ENCODE measurements around the gene STRA6.

STRA6 gene

DNA sequence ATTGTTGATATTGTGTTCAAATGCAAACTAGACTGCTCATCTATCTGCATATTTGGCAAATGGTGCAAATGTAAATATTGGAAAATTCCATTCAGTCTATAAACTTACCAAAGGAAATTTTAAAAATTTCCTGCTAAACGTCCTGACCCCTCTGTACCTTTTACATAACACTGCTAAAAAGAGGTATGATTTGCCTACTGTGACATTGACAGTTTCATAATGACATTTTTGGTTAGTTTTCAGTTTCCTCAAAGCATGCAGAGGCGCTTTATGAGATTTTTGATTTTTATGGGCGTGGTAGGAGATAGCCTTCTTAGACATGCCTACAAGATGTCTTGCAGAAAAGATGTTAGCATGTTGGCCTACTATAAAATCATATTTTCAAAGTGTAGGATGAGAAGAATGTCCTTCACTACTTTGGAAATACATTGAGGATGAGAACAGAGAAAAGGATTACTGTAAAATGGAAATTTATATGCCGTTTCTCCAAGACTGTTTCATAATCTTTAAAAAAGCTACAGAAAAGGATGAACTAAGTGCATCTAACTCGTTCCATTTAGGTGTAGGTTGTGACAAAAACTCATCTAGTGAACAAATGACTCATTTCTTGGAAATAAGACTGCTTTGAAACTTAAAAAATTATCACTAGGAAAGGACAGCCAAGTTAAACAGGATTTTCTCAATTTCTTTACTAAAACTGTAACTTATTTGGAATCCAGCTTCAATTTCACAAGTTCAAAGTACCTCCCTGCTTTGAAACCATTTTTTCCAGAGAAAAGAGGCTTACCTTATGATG lies 43.5 kb downstream of the STRA6 start:
- Histone ChIP-seq H3K27me3 (ENCODE audit: control insufficient read depth in 1 of 2, insufficient read depth in 1 of 2, low read length in 2 of 2) (peaks cover 23 to 30% of the 10 kb centered on the region in 2 experiments), H2AFZ (ENCODE audit: low read depth, low read length) (no peak overlapping the region), H3K9ac (ENCODE audit: low read length) (no peak overlapping the region), H3K18ac (ENCODE audit: low read depth in 1 of 2, low read length in 2 of 2) (no peak overlapping the region), H2AK5ac (ENCODE audit: low read length, severe bottlenecking) (no peak overlapping the region), H2BK120ac (ENCODE audit: low read depth, low read length) (no peak overlapping the region), H3K36me3 (ENCODE audit: control insufficient read depth in 1 of 2, insufficient read depth in 2 of 2, low read depth in 1 of 2, low read length in 2 of 2) (no peaks in the 10 kb centered on the region), H3K4ac (ENCODE audit: low read depth in 1 of 2, low read length in 2 of 2) (no peak overlapping the region), H3K4me2 (ENCODE audit: low read length, poor library complexity, severe bottlenecking) (no peak overlapping the region), H3K14ac (ENCODE audit: low read length in 2 of 2) (no peak overlapping the region), H3K4me3 (ENCODE audit: insufficient read depth in 1 of 2, low read depth in 1 of 2, low read length in 2 of 2) (no peak overlapping the region), H3K4me1 (ENCODE audit: control insufficient read depth, insufficient read depth, low read depth, low read length) (peaks cover 1% of the 10 kb centered on the region), H4K8ac (ENCODE audit: low read length) (no peak overlapping the region), H2BK5ac (ENCODE audit: low read depth, low read length, poor library complexity, severe bottlenecking) (no peak overlapping the region), H3K79me1 (replicated peaks; ENCODE audit: low read length, poor library complexity, severe bottlenecking) (no peaks in the 10 kb centered on the region), H3K23ac (ENCODE audit: low read length in 2 of 2) (no peak overlapping the region), H2BK15ac (ENCODE audit: low read depth, poor library complexity, severe bottlenecking) (no peak overlapping the region), H4K91ac (ENCODE audit: low read length) (no peak overlapping the region), H3K27ac (ENCODE audit: low read length, poor library complexity, severe bottlenecking) (no peak overlapping the region), H2BK12ac (ENCODE audit: low read length in 2 of 2) (no peak overlapping the region), H3K9me3 (ENCODE audit: control insufficient read depth, low read length) (no peaks in the 10 kb centered on the region)
- no peak for DNase-seq
- 71% methylated on average over 3 of the region's 5 CpGs for WGBS

GRCh38 chr15:74157868-74158827 lies 44.4 kb downstream of the STRA6 start:
- H3K27me3 ChIP-seq (ENCODE audit: control insufficient read depth in 1 of 2, insufficient read depth in 1 of 2, low read length in 2 of 2) = peaks cover 21 to 25% of the 10 kb centered on the region in 2 experiments
- H3K4me3 ChIP-seq (ENCODE audit: insufficient read depth in 1 of 2, low read depth in 1 of 2, low read length in 2 of 2) = no peak overlapping the region
- H3K18ac ChIP-seq (ENCODE audit: low read depth in 1 of 2, low read length in 2 of 2) = no peak overlapping the region
- peak overlapping the region; percentile 45 for H4K8ac ChIP-seq (ENCODE audit: low read length)
- H3K4me1 ChIP-seq (ENCODE audit: control insufficient read depth, insufficient read depth, low read depth, low read length) = peaks cover 4% of the 10 kb centered on the region
- H3K4me2 ChIP-seq (ENCODE audit: low read length, poor library complexity, severe bottlenecking) = no peak overlapping the region
- no peak overlapping the region for H3K14ac ChIP-seq (ENCODE audit: low read length in 2 of 2)
- no peak overlapping the region for H2BK120ac ChIP-seq (ENCODE audit: low read depth, low read length)
- no peak overlapping the region for H3K4ac ChIP-seq (ENCODE audit: low read depth in 1 of 2, low read length in 2 of 2)
- H2AFZ ChIP-seq (ENCODE audit: low read depth, low read length) = no peak overlapping the region
- no peak overlapping the region for H3K23ac ChIP-seq (ENCODE audit: low read length in 2 of 2)
- no peak overlapping the region for H3K9ac ChIP-seq (ENCODE audit: low read length)
- H2BK5ac ChIP-seq (ENCODE audit: low read depth, low read length, poor library complexity, severe bottlenecking) = no peak overlapping the region
- H3K9me3 ChIP-seq (ENCODE audit: control insufficient read depth, low read length) = no peaks in the 10 kb centered on the region
- H4K91ac ChIP-seq (ENCODE audit: low read length) = peak overlapping the region; percentile 43
- no peaks in the 10 kb centered on the region for H3K36me3 ChIP-seq (ENCODE audit: control insufficient read depth in 1 of 2, insufficient read depth in 2 of 2, low read depth in 1 of 2, low read length in 2 of 2)
- no peak overlapping the region for H2AK5ac ChIP-seq (ENCODE audit: low read length, severe bottlenecking)
- 99% methylated on average over 7 of the region's 9 CpGs for WGBS
- no peak overlapping the region for H3K27ac ChIP-seq (ENCODE audit: low read length, poor library complexity, severe bottlenecking)
- DNase-seq = no peak
- no peak overlapping the region for H2BK12ac ChIP-seq (ENCODE audit: low read length in 2 of 2)
- no peaks in the 10 kb centered on the region for H3K79me1 ChIP-seq (replicated peaks; ENCODE audit: low read length, poor library complexity, severe bottlenecking)
- H2BK15ac ChIP-seq (ENCODE audit: low read depth, poor library complexity, severe bottlenecking) = no peak overlapping the region

DNA sequence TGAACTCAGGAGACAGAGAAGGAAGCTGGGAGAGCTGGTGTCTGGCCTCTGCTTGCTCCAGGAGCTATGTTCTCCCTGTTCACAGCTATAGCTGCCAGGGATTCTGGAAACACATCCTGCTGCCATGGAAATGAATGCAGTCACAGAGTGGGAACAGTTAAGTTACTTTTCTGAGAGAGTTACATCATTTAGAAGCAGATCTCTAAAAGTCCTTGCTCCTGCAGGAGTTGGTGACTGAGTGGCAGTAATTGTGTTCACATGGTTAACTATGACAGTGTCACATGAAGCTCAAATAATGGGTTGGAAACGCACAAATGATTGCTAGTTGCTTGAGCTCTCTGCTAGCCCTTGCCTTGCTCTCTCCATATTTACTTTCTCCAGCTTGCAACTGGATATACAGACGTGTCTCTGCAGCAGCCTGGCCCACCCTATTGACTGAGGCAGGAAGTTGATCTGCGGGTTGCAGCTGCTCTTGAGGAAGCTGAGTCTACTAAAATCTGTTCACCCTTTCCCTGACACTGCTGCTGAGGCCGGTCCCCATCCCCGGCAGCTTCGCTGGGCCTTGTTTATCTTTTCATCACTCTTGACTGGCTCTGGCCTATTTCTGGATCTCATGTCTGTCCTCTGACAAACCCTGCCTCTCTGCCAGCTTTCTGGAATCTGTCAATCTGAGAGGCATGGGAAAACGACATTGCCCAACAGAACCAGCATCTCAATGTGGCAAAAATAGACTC lies 45.7 kb downstream of the STRA6 start:
- H3K4me1 ChIP-seq (ENCODE audit: control insufficient read depth, insufficient read depth, low read depth, low read length) = peaks cover 4% of the 10 kb centered on the region

More for the DNA sequence above, 45.7 kb downstream of the STRA6 start:
- H3K14ac ChIP-seq (ENCODE audit: low read length in 2 of 2) = no peak overlapping the region
- peaks cover 16 to 20% of the 10 kb centered on the region in 2 experiments for H3K27me3 ChIP-seq (ENCODE audit: control insufficient read depth in 1 of 2, insufficient read depth in 1 of 2, low read length in 2 of 2)
- no peak overlapping the region for H3K27ac ChIP-seq (ENCODE audit: low read length, poor library complexity, severe bottlenecking)
- H3K79me1 ChIP-seq (replicated peaks; ENCODE audit: low read length, poor library complexity, severe bottlenecking) = no peaks in the 10 kb centered on the region
- no peak overlapping the region for H2BK15ac ChIP-seq (ENCODE audit: low read depth, poor library complexity, severe bottlenecking)
- H3K18ac ChIP-seq (ENCODE audit: low read depth in 1 of 2, low read length in 2 of 2) = no peak overlapping the region
- H2BK5ac ChIP-seq (ENCODE audit: low read depth, low read length, poor library complexity, severe bottlenecking) = no peak overlapping the region
- WGBS = 1% methylated on average over 7 of the region's 7 CpGs
- DNase-seq = peak; percentile 79
- no peak overlapping the region for H3K4me2 ChIP-seq (ENCODE audit: low read length, poor library complexity, severe bottlenecking)
- H3K9ac ChIP-seq (ENCODE audit: low read length) = no peak overlapping the region
- no peak overlapping the region for H3K4ac ChIP-seq (ENCODE audit: low read depth in 1 of 2, low read length in 2 of 2)
- H2AK5ac ChIP-seq (ENCODE audit: low read length, severe bottlenecking) = no peak overlapping the region
- H2BK120ac ChIP-seq (ENCODE audit: low read depth, low read length) = no peak overlapping the region
- no peak overlapping the region for H4K8ac ChIP-seq (ENCODE audit: low read length)
- no peaks in the 10 kb centered on the region for H3K36me3 ChIP-seq (ENCODE audit: control insufficient read depth in 1 of 2, insufficient read depth in 2 of 2, low read depth in 1 of 2, low read length in 2 of 2)
- no peak overlapping the region for H3K4me3 ChIP-seq (ENCODE audit: insufficient read depth in 1 of 2, low read depth in 1 of 2, low read length in 2 of 2)
- peak overlapping the region in 1 of 2 experiments; percentile 67 for H2BK12ac ChIP-seq (ENCODE audit: low read length in 2 of 2)
- no peak overlapping the region for H3K23ac ChIP-seq (ENCODE audit: low read length in 2 of 2)
- H3K9me3 ChIP-seq (ENCODE audit: control insufficient read depth, low read length) = no peaks in the 10 kb centered on the region
- no peak overlapping the region for H2AFZ ChIP-seq (ENCODE audit: low read depth, low read length)
- H4K91ac ChIP-seq (ENCODE audit: low read length) = no peak overlapping the region
